HEK293 (cell line): ENCODE data around the gene ANKZF1.

Experiments
- CTCF ChIA-PET: fragments of 350-600 bp; formaldehyde crosslinking; extraction: SDS; loops from one replicate; lab custom pipeline; 2021; ENCODE audit warnings: antibody characterized with exemption; lab: Yijun Ruan, JAX
- POLR2A ChIA-PET: fragments of 300-600 bp; formaldehyde crosslinking; extraction: SDS; loops from one replicate; lab custom pipeline; 2020; ENCODE audit warnings: antibody characterized with exemption, inconsistent platforms; lab: Yijun Ruan, JAX
- H3K27ac ChIP-seq: fragments of 200-500 bp; sonication (Bioruptor generic); 2 replicates; pipeline ENCODE4 v1.5.1; 2014; ENCODE audit warnings: low read depth, low read length, control low read depth, inconsistent platforms; ENCODE audit errors: extremely low read depth
- H3K36me3 ChIP-seq, 2 experiments: fragments of 200-500 bp in 1 of 2; sonication (Bioruptor generic) in 1 of 2; 1 replicate in 1 of 2; 2 replicates in 1 of 2; pipeline ENCODE4 v1.5.1; 2014 to 2017; ENCODE audit warnings: inconsistent platforms in 2 of 2, low read length in 2 of 2; ENCODE audit not compliant: control insufficient read depth in 2 of 2, insufficient read depth in 1 of 2
- H3K4me1 ChIP-seq: fragments of 200-500 bp; sonication (Bioruptor generic); 2 replicates; pipeline ENCODE4 v1.5.1; 2014; ENCODE audit warnings: mild to moderate bottlenecking, low read length, inconsistent platforms; ENCODE audit not compliant: control insufficient read depth, insufficient read depth
- H3K4me3 ChIP-seq: 2 replicates; pipeline ENCODE4 v1.5.1; 2011; ENCODE audit warnings: low read depth, mild to moderate bottlenecking, control low read depth, low read length, moderate library complexity
- H3K9me3 ChIP-seq: fragments of 200-500 bp; sonication (Bioruptor generic); 2 replicates; pipeline ENCODE4 v1.5.1; 2014; ENCODE audit warnings: low read depth, low read length, inconsistent platforms; ENCODE audit not compliant: control insufficient read depth, insufficient read depth
- CTCF ChIP-seq: fragments of 450-650 bp; formaldehyde crosslinking; IDR thresholded peaks from 2 replicates; pipeline ENCODE4 v1.5.1; 2016; ENCODE audit warnings: missing biosample characterization, missing genetic modification characterization
- HOXC10 ChIP-seq: sonication (generic); formaldehyde crosslinking; IDR thresholded peaks from 2 replicates; pipeline ENCODE4 v1.8.1; 2023; ENCODE audit warnings: mild to moderate bottlenecking, missing genetic modification reagents
- INSM2 ChIP-seq: fragments of 450-650 bp; formaldehyde crosslinking; IDR thresholded peaks from 2 replicates; pipeline ENCODE4 v1.5.1; 2016; ENCODE audit warnings: missing biosample characterization, missing genetic modification characterization
- KLF1 ChIP-seq: fragments of 450-650 bp; formaldehyde crosslinking; IDR thresholded peaks from 2 replicates; pipeline ENCODE4 v1.5.1; 2016; ENCODE audit warnings: missing biosample characterization, missing genetic modification characterization
- KLF10 ChIP-seq: fragments of 450-650 bp; IDR thresholded peaks from 2 replicates; pipeline ENCODE4 v1.5.1; 2018; ENCODE audit warnings: missing biosample characterization, mild to moderate bottlenecking, missing genetic modification characterization
- KLF7 ChIP-seq: fragments of 450-650 bp; formaldehyde crosslinking; IDR thresholded peaks from 2 replicates; pipeline ENCODE4 v1.5.1; 2016; ENCODE audit warnings: missing biosample characterization, missing genetic modification characterization, borderline replicate concordance
- KLF8 ChIP-seq: fragments of 450-650 bp; formaldehyde crosslinking; IDR thresholded peaks from 2 replicates; pipeline ENCODE4 v1.5.1; 2016; ENCODE audit warnings: missing biosample characterization, missing genetic modification characterization
- PATZ1 ChIP-seq: fragments of 450-650 bp; formaldehyde crosslinking; IDR thresholded peaks from 2 replicates; pipeline ENCODE4 v1.5.1; 2016; ENCODE audit warnings: missing biosample characterization, missing genetic modification characterization
- SP3 ChIP-seq: fragments of 450-650 bp; formaldehyde crosslinking; IDR thresholded peaks from 2 replicates; pipeline ENCODE4 v1.5.1; 2016; ENCODE audit warnings: missing biosample characterization, missing genetic modification characterization
- ZBTB17 ChIP-seq: fragments of 450-650 bp; formaldehyde crosslinking; IDR thresholded peaks from 2 replicates; pipeline ENCODE4 v1.5.1; 2016; ENCODE audit warnings: missing biosample characterization, missing genetic modification characterization
- ZBTB8A ChIP-seq: fragments of 450-650 bp; formaldehyde crosslinking; IDR thresholded peaks from 2 replicates; pipeline ENCODE4 v1.5.1; 2016; ENCODE audit warnings: missing biosample characterization, missing genetic modification characterization
- ZNF2 ChIP-seq: fragments of 450-650 bp; formaldehyde crosslinking; IDR thresholded peaks from 2 replicates; pipeline ENCODE4 v1.5.1; 2016; ENCODE audit warnings: missing biosample characterization, missing genetic modification characterization
- ZNF214 ChIP-seq: fragments of 450-650 bp; formaldehyde crosslinking; IDR thresholded peaks from 2 replicates; pipeline ENCODE4 v1.5.1; 2017; ENCODE audit warnings: missing biosample characterization, mild to moderate bottlenecking, missing genetic modification characterization, borderline replicate concordance
- ZNF292 ChIP-seq: fragments of 450-650 bp; formaldehyde crosslinking; IDR thresholded peaks from 2 replicates; pipeline ENCODE4 v1.5.1; 2016; ENCODE audit warnings: low read depth, missing biosample characterization, missing genetic modification characterization, borderline replicate concordance
- ZNF311 ChIP-seq: fragments of 450-650 bp; formaldehyde crosslinking; IDR thresholded peaks from 2 replicates; pipeline ENCODE4 v1.5.1; 2017; ENCODE audit warnings: missing biosample characterization, missing genetic modification characterization, borderline replicate concordance
- ZNF391 ChIP-seq: fragments of 450-650 bp; formaldehyde crosslinking; IDR thresholded peaks from 2 replicates; pipeline ENCODE4 v1.5.1; 2016; ENCODE audit warnings: low read depth, missing biosample characterization, missing genetic modification characterization, borderline replicate concordance
- ZNF549 ChIP-seq: fragments of 450-650 bp; IDR thresholded peaks from 2 replicates; pipeline ENCODE4 v1.5.1; 2018; ENCODE audit warnings: missing biosample characterization, missing genetic modification characterization, mild to moderate bottlenecking, inconsistent platforms, moderate library complexity
- ZNF610 ChIP-seq: fragments of 450-650 bp; formaldehyde crosslinking; IDR thresholded peaks from 2 replicates; pipeline ENCODE4 v1.5.1; 2016; ENCODE audit warnings: missing biosample characterization, missing genetic modification characterization, borderline replicate concordance
- ZNF623 ChIP-seq: fragments of 450-650 bp; formaldehyde crosslinking; IDR thresholded peaks from 2 replicates; pipeline ENCODE4 v1.5.1; 2016; ENCODE audit warnings: missing biosample characterization, missing genetic modification characterization
- ZNF629 ChIP-seq: fragments of 450-650 bp; formaldehyde crosslinking; IDR thresholded peaks from 2 replicates; pipeline ENCODE4 v1.5.1; 2017; ENCODE audit warnings: missing biosample characterization, missing genetic modification characterization
- ZNF654 ChIP-seq: fragments of 450-650 bp; formaldehyde crosslinking; IDR thresholded peaks from 2 replicates; pipeline ENCODE4 v1.5.1; 2016; ENCODE audit warnings: low read depth, missing biosample characterization, missing genetic modification characterization
- ZNF660 ChIP-seq: fragments of 450-650 bp; IDR thresholded peaks from 2 replicates; pipeline ENCODE4 v1.5.1; 2018; ENCODE audit warnings: missing biosample characterization, mild to moderate bottlenecking, missing genetic modification characterization
- ZNF785 ChIP-seq: fragments of 450-650 bp; formaldehyde crosslinking; IDR thresholded peaks from 2 replicates; pipeline ENCODE4 v1.5.1; 2016; ENCODE audit warnings: missing biosample characterization, missing genetic modification characterization
- TF ChIP-seq, protein P1 (sequence below): fragments of 450-650 bp; formaldehyde crosslinking; IDR thresholded peaks from 2 replicates; pipeline ENCODE4 v1.5.1; 2016; ENCODE audit warnings: missing biosample characterization, missing genetic modification characterization, low read depth
- TF ChIP-seq, protein P2 (sequence below): fragments of 450-650 bp; formaldehyde crosslinking; IDR thresholded peaks from 2 replicates; pipeline ENCODE4 v1.5.1; 2016; ENCODE audit warnings: missing biosample characterization, missing genetic modification characterization

The ANKZF1 gene

GRCh38 chr2:219206328-219207133 lies 23.1 kb upstream of the ANKZF1 start, which contains the start of gene ZFAND2B:
Gene ZFAND2B, plus strand, starts transcription at chr2:219206782. Its CDS starts 206 bp downstream, at chr2:219206988.
- H3K4me1 ChIP-seq: peaks cover 8% of the 10 kb centered on the region
- CTCF ChIA-PET: interaction anchor here (0.6 to 1.4 kb wide), 10 partner anchors 12 to 1980 kb away, joined by 3 to 5 read pairs (median 3); partner anchors contain the start of genes GLB1L and STK16
- H3K27ac ChIP-seq: peak within 1 kb of the TSS; percentile 61
- peak within 1 kb of the TSS; percentile 76 for H3K4me3 ChIP-seq
- peaks cover 5 to 41% of the 10 kb centered on the region in 2 experiments; a peak in 2 of 3 replicates for H3K36me3 ChIP-seq
- POLR2A ChIA-PET: interaction anchor here (0.6 to 2.6 kb wide), 23 partner anchors 10 to 337 kb away, joined by 3 to 42 read pairs (median 4); partner anchors contain the start of genes ABCB6, ANKZF1, ATG9A and CNPPD1
- no peaks in the 10 kb centered on the region for H3K9me3 ChIP-seq
- TF ChIP-seq ZNF623 (tag by site-specific recombination) (no peak), ZNF311 (no peak), KLF7 (no peak), PATZ1 (tag by site-specific recombination) (peak; percentile 84), KLF8 (tag by site-specific recombination) (peak; percentile 78), KLF10 (tag by site-specific recombination) (0 out of 2 replicates have a peak, but pooled peaks have one; percentile 35), CTCF (tag by site-specific recombination) (peak; percentile 49; the same call in 1 of the 2 replicates), ZNF629 (tag by site-specific recombination) (peak; percentile 47; the same call in 1 of the 2 replicates), ZNF549 (tag by site-specific recombination) (no peak), ZBTB8A (tag by site-specific recombination) (peak; percentile 88), SP3 (tag by site-specific recombination) (peak; percentile 80), ZBTB17 (tag by site-specific recombination) (peak; percentile 61), ZNF654 (tag by site-specific recombination) (no peak), ZNF660 (tag by site-specific recombination) (peak; percentile 48), ZNF214 (tag by site-specific recombination) (no peak), ZNF785 (tag by site-specific recombination) (no peak), HOXC10 (CRISPR knock-in tag) (no peak), ZNF610 (tag by site-specific recombination) (0 out of 2 replicates have a peak, but pooled peaks have one; percentile 30), ZNF391 (tag by site-specific recombination) (peak; percentile 33; the same call in 1 of the 2 replicates), ZNF292 (tag by site-specific recombination) (no peak), INSM2 (tag by site-specific recombination) (no peak), KLF1 (tag by site-specific recombination) (peak; percentile 52), ZNF2 (peak; percentile 73; the same call in 1 of the 2 replicates)
- TF ChIP-seq, protein P1, sequence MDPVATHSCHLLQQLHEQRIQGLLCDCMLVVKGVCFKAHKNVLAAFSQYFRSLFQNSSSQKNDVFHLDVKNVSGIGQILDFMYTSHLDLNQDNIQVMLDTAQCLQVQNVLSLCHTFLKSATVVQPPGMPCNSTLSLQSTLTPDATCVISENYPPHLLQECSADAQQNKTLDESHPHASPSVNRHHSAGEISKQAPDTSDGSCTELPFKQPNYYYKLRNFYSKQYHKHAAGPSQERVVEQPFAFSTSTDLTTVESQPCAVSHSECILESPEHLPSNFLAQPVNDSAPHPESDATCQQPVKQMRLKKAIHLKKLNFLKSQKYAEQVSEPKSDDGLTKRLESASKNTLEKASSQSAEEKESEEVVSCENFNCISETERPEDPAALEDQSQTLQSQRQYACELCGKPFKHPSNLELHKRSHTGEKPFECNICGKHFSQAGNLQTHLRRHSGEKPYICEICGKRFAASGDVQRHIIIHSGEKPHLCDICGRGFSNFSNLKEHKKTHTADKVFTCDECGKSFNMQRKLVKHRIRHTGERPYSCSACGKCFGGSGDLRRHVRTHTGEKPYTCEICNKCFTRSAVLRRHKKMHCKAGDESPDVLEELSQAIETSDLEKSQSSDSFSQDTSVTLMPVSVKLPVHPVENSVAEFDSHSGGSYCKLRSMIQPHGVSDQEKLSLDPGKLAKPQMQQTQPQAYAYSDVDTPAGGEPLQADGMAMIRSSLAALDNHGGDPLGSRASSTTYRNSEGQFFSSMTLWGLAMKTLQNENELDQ (tag by site-specific recombination): no peak
- TF ChIP-seq, protein P2, sequence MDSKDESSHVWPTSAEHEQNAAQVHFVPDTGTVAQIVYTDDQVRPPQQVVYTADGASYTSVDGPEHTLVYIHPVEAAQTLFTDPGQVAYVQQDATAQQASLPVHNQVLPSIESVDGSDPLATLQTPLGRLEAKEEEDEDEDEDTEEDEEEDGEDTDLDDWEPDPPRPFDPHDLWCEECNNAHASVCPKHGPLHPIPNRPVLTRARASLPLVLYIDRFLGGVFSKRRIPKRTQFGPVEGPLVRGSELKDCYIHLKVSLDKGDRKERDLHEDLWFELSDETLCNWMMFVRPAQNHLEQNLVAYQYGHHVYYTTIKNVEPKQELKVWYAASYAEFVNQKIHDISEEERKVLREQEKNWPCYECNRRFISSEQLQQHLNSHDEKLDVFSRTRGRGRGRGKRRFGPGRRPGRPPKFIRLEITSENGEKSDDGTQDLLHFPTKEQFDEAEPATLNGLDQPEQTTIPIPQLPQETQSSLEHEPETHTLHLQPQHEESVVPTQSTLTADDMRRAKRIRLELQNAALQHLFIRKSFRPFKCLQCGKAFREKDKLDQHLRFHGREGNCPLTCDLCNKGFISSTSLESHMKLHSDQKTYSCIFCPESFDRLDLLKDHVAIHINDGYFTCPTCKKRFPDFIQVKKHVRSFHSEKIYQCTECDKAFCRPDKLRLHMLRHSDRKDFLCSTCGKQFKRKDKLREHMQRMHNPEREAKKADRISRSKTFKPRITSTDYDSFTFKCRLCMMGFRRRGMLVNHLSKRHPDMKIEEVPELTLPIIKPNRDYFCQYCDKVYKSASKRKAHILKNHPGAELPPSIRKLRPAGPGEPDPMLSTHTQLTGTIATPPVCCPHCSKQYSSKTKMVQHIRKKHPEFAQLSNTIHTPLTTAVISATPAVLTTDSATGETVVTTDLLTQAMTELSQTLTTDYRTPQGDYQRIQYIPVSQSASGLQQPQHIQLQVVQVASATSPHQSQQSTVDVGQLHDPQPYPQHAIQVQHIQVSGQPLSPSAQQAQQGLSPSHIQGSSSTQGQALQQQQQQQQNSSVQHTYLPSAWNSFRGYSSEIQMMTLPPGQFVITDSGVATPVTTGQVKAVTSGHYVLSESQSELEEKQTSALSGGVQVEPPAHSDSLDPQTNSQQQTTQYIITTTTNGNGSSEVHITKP (tag by site-specific recombination): 0 out of 2 replicates have a peak, but pooled peaks have one; percentile 22
